Testis (tissue), 2 donors: ENCODE results near the gene PFKFB3.
"Not testable (repeated sequence)": the region's sequence is repeated elsewhere in the genome, so short reads cannot be mapped to it uniquely, and the experiment has no call there.

Experiments
- CTCF ChIP-seq, 3 experiments: fragments of 450-650 bp in 2 of 3; fragments of 200-600 bp in 1 of 3; sonication (generic) in 1 of 3; IDR thresholded peaks; one replicate each; pipeline ENCODE4 v1.5.1; 2016 to 2019; ENCODE audit warnings: antibody characterized with exemption in 3 of 3, mild to moderate bottlenecking in 2 of 3, moderate library complexity in 1 of 3
- POLR2A ChIP-seq: fragments of 450-650 bp; IDR thresholded peaks from one replicate; pipeline ENCODE4 v1.6.1; 2017; ENCODE audit warnings: antibody characterized with exemption, mild to moderate bottlenecking, moderate library complexity

- not testable (repeated sequence) for TF ChIP-seq POLR2A; CTCF (IDR thresholded peaks at IDR 0.05)
Observed at GRCh38 chr10:6296425-6296824, 93.7 kb downstream of the PFKFB3 start.
